SH-SY5Y (cell line): ENCODE measurements around the gene HOXA4.

Experiments
- GATA2 ChIP-seq: IDR thresholded peaks from 2 replicates; pipeline ENCODE4 v1.6.1; 2011; ENCODE audit warnings: mild to moderate bottlenecking, low read depth, low read length
- GATA3 ChIP-seq: IDR thresholded peaks from 2 replicates; pipeline ENCODE4 v1.6.1; 2011; ENCODE audit warnings: low read depth, mild to moderate bottlenecking, low read length, moderate library complexity

DNA sequence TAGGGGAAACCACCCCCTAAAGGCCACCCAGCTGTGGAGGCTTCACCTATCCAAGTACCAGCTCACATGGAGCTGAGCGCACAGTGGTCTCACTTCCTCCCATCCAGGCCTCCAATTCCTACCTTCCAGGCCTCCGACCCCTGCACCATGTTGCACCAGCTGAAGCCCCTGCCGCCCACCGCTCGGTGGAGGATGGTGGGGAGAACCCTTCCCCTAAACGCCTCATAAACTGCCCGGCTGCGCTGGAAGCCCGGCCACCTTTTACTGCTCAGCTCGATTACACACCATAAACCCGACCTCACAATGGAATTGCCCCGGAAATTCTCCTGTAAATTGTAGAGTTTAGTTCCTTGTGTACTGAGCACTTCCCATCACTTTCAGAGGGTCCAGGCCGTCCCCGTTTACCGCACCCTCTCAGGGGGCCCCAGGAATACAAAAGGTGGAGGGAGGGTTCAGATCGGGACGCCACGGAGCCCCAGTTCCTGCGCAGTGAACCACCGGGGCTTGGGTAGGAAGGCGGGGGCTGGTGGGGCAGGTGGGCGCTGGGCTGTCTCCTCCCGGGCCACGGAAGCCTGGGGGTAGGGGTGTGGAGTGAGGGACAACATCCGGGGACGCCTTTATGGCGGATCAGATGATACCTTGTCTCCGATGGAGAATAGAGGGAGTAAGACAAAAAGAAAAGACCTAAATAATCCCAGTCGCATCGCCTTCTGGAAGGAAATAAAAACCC is 27.3 kb upstream of the HOXA4 start:
- no peak for TF ChIP-seq GATA2
- no peak for TF ChIP-seq GATA3
